AML-193 (cell line): ENCODE results near the gene KCTD20.

ENCODE experiments used
- DNase-seq, 2 experiments: peaks; one replicate each; lab custom pipeline; 2025; lab: John Stamatoyannopoulos, UW

KCTD20 gene

GRCh38 chr6:36539814-36540568 lies 97.2 kb downstream of the KCTD20 start:
- no peak for DNase-seq
